Gastroesophageal sphincter (tissue), 3 donors: ENCODE results near the gene NRARP.

Experiments
- EP300 ChIP-seq: sonication (generic); formaldehyde crosslinking; IDR thresholded peaks from one replicate; pipeline ENCODE4 v1.6.1; 2017; ENCODE audit warnings: antibody characterized with exemption, mild to moderate bottlenecking
- POLR2A ChIP-seq, 2 donors: fragments of 450-650 bp; IDR thresholded peaks; one replicate each; pipeline ENCODE4 v1.6.1; 2017; ENCODE audit warnings: antibody characterized with exemption in 2 of 2, mild to moderate bottlenecking in 2 of 2, moderate library complexity in 1 of 2
- POLR2AphosphoS5 ChIP-seq: sonication (generic); formaldehyde crosslinking; IDR thresholded peaks from one replicate; pipeline ENCODE4 v1.6.1; 2017; ENCODE audit warnings: antibody characterized with exemption
- TF ChIP-seq, protein P1 (sequence below), 4 experiments: fragments of 200-600 bp in 2 of 4; fragments of 450-650 bp in 2 of 4; sonication (generic) in 1 of 4; IDR thresholded peaks; one replicate each; pipeline ENCODE4 v1.5.1; 2017 to 2019; ENCODE audit warnings: antibody characterized with exemption in 4 of 4, mild to moderate bottlenecking in 2 of 4, moderate library complexity in 2 of 4

DNA sequence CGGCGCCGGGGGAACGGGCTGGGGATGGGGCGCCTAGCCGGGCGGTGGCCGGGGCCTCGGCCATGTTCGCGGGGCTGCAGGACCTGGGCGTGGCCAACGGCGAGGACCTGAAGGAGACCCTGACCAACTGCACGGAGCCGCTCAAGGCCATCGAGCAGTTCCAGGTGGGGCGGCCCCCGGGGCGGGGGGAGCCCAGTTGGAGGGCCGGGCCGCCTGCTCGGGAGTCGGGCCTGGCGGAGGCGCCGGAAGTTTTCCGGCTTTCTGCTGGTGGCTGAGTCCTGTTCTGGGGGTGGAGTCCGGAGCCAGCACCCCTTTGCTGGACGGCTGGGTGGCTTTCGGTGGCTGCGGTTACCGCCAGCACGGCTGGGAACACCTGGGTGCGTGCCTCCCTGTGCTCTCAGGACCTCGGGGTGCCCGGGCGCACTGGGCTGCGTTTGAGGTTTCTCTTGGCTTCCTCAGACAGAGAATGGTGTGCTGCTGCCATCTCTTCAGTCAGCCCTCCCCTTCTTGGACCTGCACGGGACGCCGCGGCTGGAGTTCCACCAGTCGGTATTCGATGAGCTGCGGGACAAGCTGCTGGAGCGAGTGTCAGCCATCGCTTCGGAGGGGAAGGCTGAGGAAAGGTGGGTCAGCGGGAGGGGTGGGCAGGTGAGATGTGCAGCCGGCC lies 46.5 kb downstream of the NRARP start:
- TF ChIP-seq, protein P1, sequence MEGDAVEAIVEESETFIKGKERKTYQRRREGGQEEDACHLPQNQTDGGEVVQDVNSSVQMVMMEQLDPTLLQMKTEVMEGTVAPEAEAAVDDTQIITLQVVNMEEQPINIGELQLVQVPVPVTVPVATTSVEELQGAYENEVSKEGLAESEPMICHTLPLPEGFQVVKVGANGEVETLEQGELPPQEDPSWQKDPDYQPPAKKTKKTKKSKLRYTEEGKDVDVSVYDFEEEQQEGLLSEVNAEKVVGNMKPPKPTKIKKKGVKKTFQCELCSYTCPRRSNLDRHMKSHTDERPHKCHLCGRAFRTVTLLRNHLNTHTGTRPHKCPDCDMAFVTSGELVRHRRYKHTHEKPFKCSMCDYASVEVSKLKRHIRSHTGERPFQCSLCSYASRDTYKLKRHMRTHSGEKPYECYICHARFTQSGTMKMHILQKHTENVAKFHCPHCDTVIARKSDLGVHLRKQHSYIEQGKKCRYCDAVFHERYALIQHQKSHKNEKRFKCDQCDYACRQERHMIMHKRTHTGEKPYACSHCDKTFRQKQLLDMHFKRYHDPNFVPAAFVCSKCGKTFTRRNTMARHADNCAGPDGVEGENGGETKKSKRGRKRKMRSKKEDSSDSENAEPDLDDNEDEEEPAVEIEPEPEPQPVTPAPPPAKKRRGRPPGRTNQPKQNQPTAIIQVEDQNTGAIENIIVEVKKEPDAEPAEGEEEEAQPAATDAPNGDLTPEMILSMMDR (IDR thresholded peaks at IDR 0.05), result no peak
- TF ChIP-seq POLR2A (IDR thresholded peaks at IDR 0.05), result no peak
- TF ChIP-seq EP300, result no peak
- no peak for TF ChIP-seq POLR2AphosphoS5
